Spleen (tissue), 11 donors: Measurements from ENCODE around the gene ACKR3. TPM values are rescaled to one million over a fixed set of nuclear protein-coding genes. Genes with fewer than 3 reads are reported as not detected.

ENCODE experiments used
- DNase-seq: peaks from one replicate; pipeline ENCODE4 v3.0.0-alpha.2; 2020
- H3K27ac ChIP-seq, 8 donors: fragments of 200-600 bp; sonication (generic) in 7 of 8; 1 replicate in 4 of 8; 2 replicates in 4 of 8; pipeline versions ENCODE4 v1.5.0 to v1.8.0; 2016 to 2021; ENCODE audit warnings: inconsistent platforms in 4 of 8, mild to moderate bottlenecking in 4 of 8, moderate library complexity in 1 of 8
- H3K27me3 ChIP-seq, 7 donors: fragments of 200-600 bp; sonication (generic) in 6 of 7; replicated peaks in 1 of 7; 1 replicate in 4 of 7; 2 replicates in 3 of 7; pipeline versions ENCODE4 v1.5.0 to v1.8.0; 2016 to 2021; ENCODE audit warnings: inconsistent platforms in 3 of 7, mild to moderate bottlenecking in 1 of 7
- H3K36me3 ChIP-seq, 6 donors: fragments of 200-600 bp; sonication (generic) in 5 of 6; 1 replicate in 4 of 6; 2 replicates in 2 of 6; pipeline versions ENCODE4 v1.5.0 to v1.8.0; 2016 to 2021; ENCODE audit warnings: inconsistent platforms in 2 of 6
- H3K4me1 ChIP-seq, 6 donors: fragments of 200-600 bp; sonication (generic) in 5 of 6; 1 replicate in 3 of 6; 2 replicates in 3 of 6; pipeline versions ENCODE4 v1.5.0 to v1.8.0; 2016 to 2021; ENCODE audit warnings: inconsistent platforms in 3 of 6
- H3K4me3 ChIP-seq, 8 donors: fragments of 200-600 bp; sonication (generic) in 7 of 8; 1 replicate in 4 of 8; 2 replicates in 4 of 8; pipeline versions ENCODE4 v1.5.0 to v1.8.0; 2016 to 2021; ENCODE audit warnings: inconsistent platforms in 4 of 8, mild to moderate bottlenecking in 4 of 8, moderate library complexity in 2 of 8
- H3K9me3 ChIP-seq, 8 donors: fragments of 200-600 bp; sonication (generic) in 7 of 8; 1 replicate in 4 of 8; 2 replicates in 4 of 8; pipeline versions ENCODE4 v1.5.0 to v1.8.0; 2016 to 2021; ENCODE audit warnings: inconsistent platforms in 4 of 8
- CTCF ChIP-seq, 11 experiments: fragments of 200-600 bp in 7 of 11; fragments of 450-650 bp in 4 of 11; sonication (generic) in 4 of 11; IDR thresholded peaks in 8 of 11; conservative IDR thresholded peaks in 3 of 11; 1 replicate in 7 of 11; 2 replicates in 4 of 11; pipeline versions ENCODE4 v1.4.0 to v1.8.0; 2016 to 2021; ENCODE audit warnings: antibody characterized with exemption in 11 of 11, inconsistent platforms in 4 of 11, mild to moderate bottlenecking in 1 of 11
- POLR2A ChIP-seq, 3 donors: fragments of 450-650 bp; IDR thresholded peaks; one replicate each; pipeline ENCODE4 v1.5.1; 2017; ENCODE audit warnings: antibody characterized with exemption in 3 of 3, mild to moderate bottlenecking in 1 of 3
- POLR2AphosphoS5 ChIP-seq, 3 donors: sonication (generic); formaldehyde crosslinking; IDR thresholded peaks; one replicate each; pipeline ENCODE4 v1.5.1; 2017; ENCODE audit warnings: antibody characterized with exemption in 3 of 3
- WGBS, 5 donors: extraction: QIAGEN DNeasy Blood & Tissue Kit in 3 of 5; methylation state at CpG; one replicate each; pipeline versions ENCODE4 v1.1.5 to v1.1.7; 2013 to 2018; 5-methylcytosine and 5-hydroxymethylcytosine counted together
- intact Hi-C: fragments of 100-400 bp; cut with DNase I; formaldehyde crosslinking; loops from one replicate; pipeline ENCODE4 v1.15.0; 2023; ENCODE audit warnings: low total_unique reads
- polyA plus RNA-seq, 3 donors: library from polyadenylated mRNA; stranded (reverse); fragments of 200-250 nt; gene quantifications; one replicate each; pipeline ENCODE4 v1.2.1, GENCODE V29; 2013
- total RNA-seq, 7 donors: library from RNA; depleted of rRNA in 3 of 7; stranded (reverse); fragments of >200 nt in 3 of 7; fragmentation: NEBNext Ultra II Directional in 4 of 7; extraction: Animal tissue kit (Norgen Biotek cat#: 25700) in 4 of 7; gene quantifications; one replicate each; pipeline versions ENCODE4 v1.1.0 to v1.2.1, GENCODE V29; 2016 to 2021
- donor health status: healthy with polysubstance abuse.
- donor health status: DM: no; HTN: no; CAD: no; lungs with moderate emphysema.
- donor health status: DM: no; HTN: no; CAD: no.
- donor health status: Bipolar disorder and iron deficiency.
- donor health status: healthy.
- donor health status: DM: no; HTN: no; CAD: no.
- donor health status: DM: yes; HTN: yes; CAD: no.

The ACKR3 gene
- total and polyA plus RNA-seq, 10 donors, result 11.5 to 164 (median 67.0) TPM

GRCh38 chr2:236628256-236628901, 58.8 kb downstream of the ACKR3 start:
- Histone ChIP-seq H3K27ac (no peak overlapping the region), H3K4me1 (no peaks in the 10 kb centered on the region), H3K9me3 (no peaks in the 10 kb centered on the region), H3K36me3 (no peaks in the 10 kb centered on the region), H3K4me3 (no peak overlapping the region), H3K27me3 (no peaks in the 10 kb centered on the region)
- 86 to 94% (median 91%) methylated on average over 11 to 15 of the region's 15 CpGs for WGBS, 5 donors
- peak; percentile 48 for DNase-seq
- intact Hi-C loops, result no loop called here
- no peak for TF ChIP-seq POLR2AphosphoS5 (IDR thresholded peaks at IDR 0.05)

- peak; percentile 51 for DNase-seq
- H3K9me3 ChIP-seq, result no peaks in the 10 kb centered on the region
- no peaks in the 10 kb centered on the region for H3K36me3 ChIP-seq
- WGBS, 5 donors, result 78 to 97% (median 85%) methylated on average over 9 to 11 of the region's 11 CpGs
- H3K27ac ChIP-seq, result no peak overlapping the region
- intact Hi-C loops, result no loop called here
- H3K27me3 ChIP-seq, result no peaks in the 10 kb centered on the region
- H3K4me1 ChIP-seq, result no peaks in the 10 kb centered on the region
- H3K4me3 ChIP-seq, result no peak overlapping the region
- TF ChIP-seq POLR2AphosphoS5 (IDR thresholded peaks at IDR 0.05) (no peak), CTCF (IDR thresholded peaks at IDR 0.05 in 8 of 11, conservative IDR thresholded peaks at IDR 0.05 in 3 of 11) (no peak)
Measured at GRCh38 chr2:236628981-236629605, 59.5 kb downstream of the ACKR3 start.

- TF ChIP-seq POLR2A (IDR thresholded peaks at IDR 0.05), result no peak
- no peak for TF ChIP-seq POLR2AphosphoS5 (IDR thresholded peaks at IDR 0.05)
- TF ChIP-seq CTCF (IDR thresholded peaks at IDR 0.05 in 8 of 11, conservative IDR thresholded peaks at IDR 0.05 in 3 of 11), result no peak
- WGBS, 5 donors, result 83 to 89% (median 85%) methylated on average over 16 of the region's 16 CpGs
- Histone ChIP-seq H3K4me1 (no peaks in the 10 kb centered on the region), H3K27ac (no peak overlapping the region), H3K9me3 (no peaks in the 10 kb centered on the region), H3K27me3 (no peaks in the 10 kb centered on the region), H3K36me3 (no peaks in the 10 kb centered on the region), H3K4me3 (no peak overlapping the region)
- peak; percentile 62 for DNase-seq
- intact Hi-C loops, result no loop called here
Measured at GRCh38 chr2:236629961-236630872, 60.6 kb downstream of the ACKR3 start.

GRCh38 chr2:236631281-236631855, 61.7 kb downstream of the ACKR3 start:
- no peaks in the 10 kb centered on the region for H3K4me1 ChIP-seq
- 76 to 90% (median 86%) methylated on average over 15 of the region's 15 CpGs for WGBS, 5 donors
- no peak overlapping the region for H3K4me3 ChIP-seq
- no peaks in the 10 kb centered on the region for H3K27me3 ChIP-seq
- H3K9me3 ChIP-seq, result no peaks in the 10 kb centered on the region
- H3K27ac ChIP-seq, result no peak overlapping the region
- intact Hi-C loops, result no loop called here
- DNase-seq, result peak; percentile 45
- H3K36me3 ChIP-seq, result no peaks in the 10 kb centered on the region
- TF ChIP-seq CTCF (IDR thresholded peaks at IDR 0.05 in 8 of 11, conservative IDR thresholded peaks at IDR 0.05 in 3 of 11) (no peak), POLR2AphosphoS5 (IDR thresholded peaks at IDR 0.05) (no peak), POLR2A (IDR thresholded peaks at IDR 0.05) (no peak)
